IMR-90 (cell line): Measurements from ENCODE around the gene WASF3. TPM values are rescaled to one million over a fixed set of nuclear protein-coding genes. Genes with fewer than 3 reads are reported as not detected.

Experiments used
- ATAC-seq: fragments of 200-7000 bp; cut with Tn5 transposase; 2 replicates; pipeline ENCODE4 v1.9.1; 2020; ENCODE audit warnings: low read depth, mild to moderate bottlenecking, moderate library complexity
- BruUV-seq: library from RNA; stranded (reverse); fragments of 400-500 nt; replicated peaks from 2 replicates; lab custom pipeline; 2021; lab: Mats Ljungman, UMichigan
- CTCF ChIA-PET: fragments of 300-600 bp; formaldehyde crosslinking; extraction: SDS; loops from one replicate; lab custom pipeline; 2021; ENCODE audit warnings: antibody characterized with exemption; lab: Yijun Ruan, JAX
- POLR2A ChIA-PET: fragments of 300-600 bp; sonication (Branson Sonifier 250); formaldehyde crosslinking; loops from one replicate; lab custom pipeline; 2022; ENCODE audit warnings: antibody characterized with exemption; ENCODE audit not compliant: unreplicated experiment; lab: Charles Lee
- DNase-seq: peaks from one replicate; pipeline ENCODE4 v3.0.0; 2013
- H2AFZ ChIP-seq: replicated peaks from 2 replicates; pipeline ENCODE3; 2013; ENCODE audit warnings: low read length, mild to moderate bottlenecking; ENCODE audit not compliant: poor library complexity
- H2AK5ac ChIP-seq: 2 replicates; pipeline ENCODE4 v1.6.1; 2013; ENCODE audit warnings: low read depth, low read length, inconsistent platforms
- H2AK9ac ChIP-seq: replicated peaks from 2 replicates; pipeline ENCODE3; 2013; ENCODE audit warnings: mild to moderate bottlenecking, low read depth, low read length, moderate library complexity; ENCODE audit not compliant: poor library complexity
- H2BK120ac ChIP-seq: 2 replicates; pipeline ENCODE4 v1.6.1; 2013; ENCODE audit warnings: low read depth, low read length, inconsistent platforms
- H2BK15ac ChIP-seq: 3 replicates; pipeline ENCODE4 v1.6.1; 2013; ENCODE audit warnings: low read depth, low read length, inconsistent platforms
- H2BK20ac ChIP-seq: 2 replicates; pipeline ENCODE4 v1.6.1; 2013; ENCODE audit warnings: low read depth, mild to moderate bottlenecking, inconsistent platforms, low read length, moderate library complexity
- H2BK5ac ChIP-seq: 2 replicates; pipeline ENCODE4 v1.6.1; 2013; ENCODE audit warnings: mild to moderate bottlenecking, low read depth, low read length, inconsistent platforms; ENCODE audit not compliant: poor library complexity, severe bottlenecking
- H3K14ac ChIP-seq: replicated peaks from 2 replicates; pipeline ENCODE4 v1.6.1; 2013; ENCODE audit warnings: low read depth, low read length, inconsistent platforms
- H3K18ac ChIP-seq: 2 replicates; pipeline ENCODE4 v1.6.1; 2013; ENCODE audit warnings: low read depth, low read length, control low read depth
- H3K23ac ChIP-seq: 2 replicates; pipeline ENCODE4 v1.6.1; 2013; ENCODE audit warnings: low read depth, low read length, inconsistent platforms
- H3K27ac ChIP-seq: 2 replicates; pipeline ENCODE4 v1.5.1; 2013; ENCODE audit warnings: mild to moderate bottlenecking, control low read depth, low read length; ENCODE audit not compliant: insufficient read depth
- H3K27me3 ChIP-seq: 2 replicates; pipeline ENCODE4 v1.6.1; 2013; ENCODE audit warnings: low read length; ENCODE audit not compliant: control insufficient read depth, insufficient read depth
- H3K36me3 ChIP-seq: 2 replicates; pipeline ENCODE4 v1.6.1; 2013; ENCODE audit warnings: low read length, mixed read lengths; ENCODE audit not compliant: control insufficient read depth, insufficient read depth
- H3K4ac ChIP-seq: 2 replicates; pipeline ENCODE4 v1.6.1; 2013; ENCODE audit warnings: low read depth, low read length, inconsistent platforms
- H3K4me1 ChIP-seq: 2 replicates; pipeline ENCODE4 v1.6.1; 2013; ENCODE audit warnings: low read length, mixed read lengths; ENCODE audit not compliant: control insufficient read depth, insufficient read depth
- H3K4me2 ChIP-seq: 2 replicates; pipeline ENCODE4 v1.6.1; 2013; ENCODE audit warnings: low read depth, mild to moderate bottlenecking, control low read depth, low read length, moderate library complexity
- H3K4me3 ChIP-seq: 2 replicates; pipeline ENCODE4 v1.5.1; 2013; ENCODE audit warnings: low read depth, mild to moderate bottlenecking, control low read depth, low read length, moderate library complexity; ENCODE audit not compliant: insufficient read depth
- H3K56ac ChIP-seq: 2 replicates; pipeline ENCODE4 v1.6.1; 2013; ENCODE audit warnings: low read length, inconsistent platforms; ENCODE audit not compliant: insufficient read depth; ENCODE audit errors: extremely low read depth
- H3K79me1 ChIP-seq, 2 experiments: 2 replicates each; pipeline ENCODE4 v1.6.1; 2013; ENCODE audit warnings: low read length in 2 of 2, inconsistent platforms in 1 of 2, low read depth in 1 of 2
- H3K9ac ChIP-seq: 2 replicates; pipeline ENCODE4 v1.6.1; 2013; ENCODE audit warnings: low read depth, low read length, control low read depth
- H3K9me1 ChIP-seq: 2 replicates; pipeline ENCODE4 v1.6.1; 2013; ENCODE audit warnings: low read length, inconsistent platforms; ENCODE audit not compliant: insufficient read depth
- H3K9me3 ChIP-seq: 2 replicates; pipeline ENCODE4 v1.6.1; 2013; ENCODE audit warnings: low read length; ENCODE audit not compliant: control insufficient read depth, insufficient read depth
- H4K20me1 ChIP-seq: 2 replicates; pipeline ENCODE4 v1.6.1; 2013; ENCODE audit warnings: low read length, inconsistent platforms; ENCODE audit not compliant: insufficient read depth
- H4K5ac ChIP-seq: 2 replicates; pipeline ENCODE4 v1.6.1; 2013; ENCODE audit warnings: mild to moderate bottlenecking, low read depth, low read length, control low read depth
- H4K8ac ChIP-seq, 2 experiments: 2 replicates each; pipeline ENCODE4 v1.6.1; 2013; ENCODE audit warnings: low read depth in 2 of 2, low read length in 2 of 2, control low read depth in 1 of 2, inconsistent platforms in 1 of 2
- H4K91ac ChIP-seq: 2 replicates; pipeline ENCODE4 v1.6.1; 2013; ENCODE audit warnings: low read depth, low read length, inconsistent platforms; ENCODE audit not compliant: insufficient read depth
- BHLHE40 ChIP-seq: fragments of 150-350 bp; IDR thresholded peaks from 2 replicates; pipeline ENCODE4 v1.6.1; 2016; ENCODE audit warnings: mild to moderate bottlenecking, low read depth, low read length
- CEBPB ChIP-seq: IDR thresholded peaks from 2 replicates; pipeline ENCODE4 v1.6.1; 2012; ENCODE audit warnings: low read depth, low read length, improper control_type of control experiment
- CHD1 ChIP-seq: IDR thresholded peaks from 2 replicates; pipeline ENCODE4 v1.6.1; 2012; ENCODE audit warnings: low read depth, low read length, improper control_type of control experiment
- FOS ChIP-seq: fragments of 150-350 bp; IDR thresholded peaks from 2 replicates; pipeline ENCODE4 v1.6.1; 2016; ENCODE audit warnings: low read depth, low read length
- MAFK ChIP-seq: IDR thresholded peaks from 2 replicates; pipeline ENCODE4 v1.6.1; 2012; ENCODE audit warnings: low read depth, low read length, improper control_type of control experiment
- MAZ ChIP-seq: IDR thresholded peaks from 2 replicates; pipeline ENCODE4 v1.6.1; 2012; ENCODE audit warnings: low read depth, mild to moderate bottlenecking, low read length, improper control_type of control experiment, moderate library complexity, borderline replicate concordance
- MXI1 ChIP-seq: IDR thresholded peaks from 2 replicates; pipeline ENCODE4 v1.6.1; 2012; ENCODE audit warnings: low read depth, mild to moderate bottlenecking, low read length, moderate library complexity, borderline replicate concordance
- NFE2L2 ChIP-seq: fragments of 150-350 bp; IDR thresholded peaks from 2 replicates; pipeline ENCODE4 v1.6.1; 2016; ENCODE audit warnings: low read depth, mild to moderate bottlenecking, low read length
- POLR2A ChIP-seq: IDR thresholded peaks from 2 replicates; pipeline ENCODE4 v1.6.1; 2012; ENCODE audit warnings: mild to moderate bottlenecking, low read depth, low read length
- RAD21 ChIP-seq: IDR thresholded peaks from 2 replicates; pipeline ENCODE4 v1.6.1; 2012; ENCODE audit warnings: low read length, improper control_type of control experiment
- RCOR1 ChIP-seq: IDR thresholded peaks from 2 replicates; pipeline ENCODE4 v1.6.1; 2012; ENCODE audit warnings: mild to moderate bottlenecking, low read length, improper control_type of control experiment; ENCODE audit not compliant: insufficient replicate concordance
- RFX5 ChIP-seq: IDR thresholded peaks from 2 replicates; pipeline ENCODE4 v1.8.0; 2012; ENCODE audit warnings: low read depth, mild to moderate bottlenecking, low read length, moderate library complexity
- SMC3 ChIP-seq: fragments of 150-350 bp; IDR thresholded peaks from 2 replicates; pipeline ENCODE4 v1.6.1; 2016; ENCODE audit warnings: low read depth, mild to moderate bottlenecking, antibody characterized with exemption, low read length, moderate library complexity
- WGBS, 2 experiments: methylation state at CpG; one replicate each; pipeline versions ENCODE4 v1.1.5 to v1.1.7; 2013; ENCODE audit warnings: missing lambda C conversion rate in 2 of 2; ENCODE audit not compliant: insufficient read length in 1 of 2; ENCODE audit errors: extremely low coverage in 2 of 2; 5-methylcytosine and 5-hydroxymethylcytosine counted together
- dilution Hi-C: fragments of 300-500 bp; cut with HindIII; formaldehyde crosslinking; loops from one replicate; pipeline ENCODE4 v1.14.3; 2018; ENCODE audit warnings: low sequenced_read_pairs; ENCODE audit not compliant: unreplicated experiment
- in situ Hi-C: fragments of 300-500 bp; cut with MboI; formaldehyde crosslinking; loops from 3 replicates; pipeline ENCODE4 v1.14.3; 2019; ENCODE audit warnings: low sequenced_read_pairs, inconsistent platforms, mixed read lengths
- intact Hi-C: fragments of 100-400 bp; cut with micrococcal nuclease; formaldehyde crosslinking; loops from 2 replicates; pipeline ENCODE4 v1.10.0; 2022
- polyA plus RNA-seq, 3 experiments: library from polyadenylated mRNA; depleted of rRNA; stranded (reverse); fragments of >200 nt; gene quantifications; 2 replicates each; pipeline ENCODE4 v1.2.3, GENCODE V29; 2012; ENCODE audit warnings: low replicate concordance in 1 of 3
- total RNA-seq: library from RNA; depleted of rRNA; stranded (reverse); fragments of >200 nt; gene quantifications from 2 replicates; pipeline ENCODE4 v1.2.3, GENCODE V29; 2012
- TF ChIP-seq, protein P1 (sequence below): fragments of 150-350 bp; IDR thresholded peaks from 2 replicates; pipeline ENCODE4 v1.6.1; 2017; ENCODE audit warnings: mild to moderate bottlenecking, antibody characterized with exemption, low read length, low read depth
- TF ChIP-seq, protein P2 (sequence below): conservative IDR thresholded peaks from 2 replicates; pipeline ENCODE4 v1.5.1; 2012; ENCODE audit warnings: mild to moderate bottlenecking, low read depth, low read length, improper control_type of control experiment
- TF ChIP-seq, protein P3 (sequence below): fragments of 150-350 bp; IDR thresholded peaks from 2 replicates; pipeline ENCODE4 v1.6.1; 2016; ENCODE audit warnings: low read depth, mild to moderate bottlenecking, low read length, moderate library complexity, borderline replicate concordance

WASF3 gene
- total and polyA plus RNA-seq, 2 of the 4 experiments (the other 2 are of a cell fraction): 4.3 to 11.4 TPM

DNA sequence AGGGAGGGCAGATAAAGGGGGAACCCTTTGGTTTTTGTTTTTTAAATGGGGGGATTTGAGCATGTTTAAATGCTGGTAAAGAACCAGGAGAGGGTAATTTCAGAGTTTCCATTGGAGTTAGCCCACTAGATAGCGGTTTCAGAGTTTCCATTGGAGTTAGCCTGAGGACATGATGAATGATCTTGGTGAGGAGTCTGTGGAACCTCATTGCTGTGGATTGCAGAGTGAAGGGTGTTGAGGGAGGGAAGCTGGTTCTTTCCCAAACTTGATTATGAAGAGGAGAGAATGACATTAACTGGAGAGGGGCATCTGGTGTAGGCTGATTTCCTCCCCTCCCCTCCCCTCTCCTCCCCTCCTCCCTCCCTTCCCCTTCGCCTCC lies 5.0 kb downstream of the WASF3 start:
- Histone ChIP-seq H4K5ac (peak overlapping the region; percentile 47; the same call in 1 of the 2 replicates), H3K36me3 (no peaks in the 10 kb centered on the region), H3K4me3 (no peak overlapping the region), H3K9me3 (no peaks in the 10 kb centered on the region), H3K14ac (peak overlapping the region; percentile 95), H2AK5ac (peak overlapping the region; percentile 76), H3K79me1 (peaks cover 39 to 82% of the 10 kb centered on the region in 2 experiments), H3K4ac (peak overlapping the region; percentile 96), H3K56ac (no peak overlapping the region), H2BK15ac (peak overlapping the region; percentile 25; the same call in 1 of the 3 replicates), H3K18ac (peak overlapping the region; percentile 76), H4K20me1 (peaks cover 26% of the 10 kb centered on the region), H4K91ac (peak overlapping the region; percentile 51), H3K4me2 (peak overlapping the region; percentile 73; the same call in 1 of the 2 replicates), H2BK5ac (peak overlapping the region; percentile 73), H2BK20ac (peak overlapping the region; percentile 91), H3K9me1 (peaks cover 32% of the 10 kb centered on the region), H3K27me3 (no peaks in the 10 kb centered on the region), H4K8ac (peak overlapping the region; percentile 1 to 76; a peak in 3 of 4 replicates), H3K23ac (peak overlapping the region; percentile 72; the same call in 1 of the 2 replicates), H3K9ac (no peak overlapping the region), H2BK120ac (peak overlapping the region; percentile 86), H3K4me1 (peaks cover 20% of the 10 kb centered on the region), H2AK9ac (no peak overlapping the region), H3K27ac (peak overlapping the region; percentile 73; the same call in 1 of the 2 replicates), H2AFZ (no peak overlapping the region)
- 60% methylated on average over 1 of the region's 2 CpGs; no CpG with 5 or more reads in 1 of the 2 experiments for WGBS, 2 experiments
- TF ChIP-seq MAZ: no peak
- no peak for TF ChIP-seq POLR2A
- no peak for TF ChIP-seq BHLHE40
- TF ChIP-seq, protein P1, sequence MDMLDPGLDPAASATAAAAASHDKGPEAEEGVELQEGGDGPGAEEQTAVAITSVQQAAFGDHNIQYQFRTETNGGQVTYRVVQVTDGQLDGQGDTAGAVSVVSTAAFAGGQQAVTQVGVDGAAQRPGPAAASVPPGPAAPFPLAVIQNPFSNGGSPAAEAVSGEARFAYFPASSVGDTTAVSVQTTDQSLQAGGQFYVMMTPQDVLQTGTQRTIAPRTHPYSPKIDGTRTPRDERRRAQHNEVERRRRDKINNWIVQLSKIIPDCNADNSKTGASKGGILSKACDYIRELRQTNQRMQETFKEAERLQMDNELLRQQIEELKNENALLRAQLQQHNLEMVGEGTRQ: no peak
- TF ChIP-seq RFX5: no peak
- TF ChIP-seq CHD1: no peak
- TF ChIP-seq SMC3: no peak
- TF ChIP-seq FOS: no peak
- no peak for TF ChIP-seq MXI1
- TF ChIP-seq CEBPB: no peak
- TF ChIP-seq RAD21: no peak
- TF ChIP-seq, protein P2, sequence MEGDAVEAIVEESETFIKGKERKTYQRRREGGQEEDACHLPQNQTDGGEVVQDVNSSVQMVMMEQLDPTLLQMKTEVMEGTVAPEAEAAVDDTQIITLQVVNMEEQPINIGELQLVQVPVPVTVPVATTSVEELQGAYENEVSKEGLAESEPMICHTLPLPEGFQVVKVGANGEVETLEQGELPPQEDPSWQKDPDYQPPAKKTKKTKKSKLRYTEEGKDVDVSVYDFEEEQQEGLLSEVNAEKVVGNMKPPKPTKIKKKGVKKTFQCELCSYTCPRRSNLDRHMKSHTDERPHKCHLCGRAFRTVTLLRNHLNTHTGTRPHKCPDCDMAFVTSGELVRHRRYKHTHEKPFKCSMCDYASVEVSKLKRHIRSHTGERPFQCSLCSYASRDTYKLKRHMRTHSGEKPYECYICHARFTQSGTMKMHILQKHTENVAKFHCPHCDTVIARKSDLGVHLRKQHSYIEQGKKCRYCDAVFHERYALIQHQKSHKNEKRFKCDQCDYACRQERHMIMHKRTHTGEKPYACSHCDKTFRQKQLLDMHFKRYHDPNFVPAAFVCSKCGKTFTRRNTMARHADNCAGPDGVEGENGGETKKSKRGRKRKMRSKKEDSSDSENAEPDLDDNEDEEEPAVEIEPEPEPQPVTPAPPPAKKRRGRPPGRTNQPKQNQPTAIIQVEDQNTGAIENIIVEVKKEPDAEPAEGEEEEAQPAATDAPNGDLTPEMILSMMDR: no peak
- TF ChIP-seq MAFK: no peak
- TF ChIP-seq RCOR1: no peak
- TF ChIP-seq, protein P3, sequence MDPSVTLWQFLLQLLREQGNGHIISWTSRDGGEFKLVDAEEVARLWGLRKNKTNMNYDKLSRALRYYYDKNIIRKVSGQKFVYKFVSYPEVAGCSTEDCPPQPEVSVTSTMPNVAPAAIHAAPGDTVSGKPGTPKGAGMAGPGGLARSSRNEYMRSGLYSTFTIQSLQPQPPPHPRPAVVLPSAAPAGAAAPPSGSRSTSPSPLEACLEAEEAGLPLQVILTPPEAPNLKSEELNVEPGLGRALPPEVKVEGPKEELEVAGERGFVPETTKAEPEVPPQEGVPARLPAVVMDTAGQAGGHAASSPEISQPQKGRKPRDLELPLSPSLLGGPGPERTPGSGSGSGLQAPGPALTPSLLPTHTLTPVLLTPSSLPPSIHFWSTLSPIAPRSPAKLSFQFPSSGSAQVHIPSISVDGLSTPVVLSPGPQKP: no peak
- TF ChIP-seq NFE2L2: no peak
- intact Hi-C loops: no loop called here
- ATAC-seq (no peak), DNase-seq (peak; percentile 28)
- ChIA-PET POLR2A (no interaction called here), CTCF (interaction anchor here (0.9 kb wide), 1 partner anchor 18 kb away, joined by 3 read pairs; no protein-coding TSS in a partner anchor)
- BruUV-seq: no TSS peak
- dilution Hi-C loops: no loop called here
- in situ Hi-C loops: no loop called here
